GM08714 (cell line): ENCODE results near the gene LARGE1.

Experiments used
- H3K4me3 ChIP-seq: fragments of 200-500 bp; sonication (Bioruptor generic); 2 replicates; pipeline ENCODE4 v1.5.1; 2014; ENCODE audit warnings: mild to moderate bottlenecking, low read length, inconsistent platforms
- ZNF274 ChIP-seq: IDR thresholded peaks from 2 replicates; pipeline ENCODE4 v1.6.1; 2012; ENCODE audit warnings: mild to moderate bottlenecking, low read depth, low read length

The LARGE1 gene

DNA sequence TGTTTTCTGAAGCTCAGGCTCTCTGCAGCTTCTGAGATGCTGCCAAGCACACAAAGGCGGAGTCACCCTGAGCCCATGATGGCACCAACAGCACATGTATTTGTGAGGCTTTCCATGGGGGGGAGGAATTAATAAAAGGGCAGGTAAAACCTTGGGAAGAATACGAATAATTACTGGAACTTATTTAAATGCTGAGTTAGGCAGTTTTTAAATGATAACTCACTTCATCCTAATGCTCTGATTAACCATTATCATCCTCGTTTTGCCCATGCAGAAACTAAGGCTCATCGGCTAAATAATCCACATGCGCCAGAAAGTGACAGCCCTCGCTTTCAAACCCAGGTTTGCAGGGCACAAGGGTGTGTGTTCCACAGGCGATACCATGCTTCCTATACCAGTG is 35.4 kb downstream of the LARGE1 start:
- TF ChIP-seq ZNF274 = no peak
- no peak overlapping the region for H3K4me3 ChIP-seq

DNA sequence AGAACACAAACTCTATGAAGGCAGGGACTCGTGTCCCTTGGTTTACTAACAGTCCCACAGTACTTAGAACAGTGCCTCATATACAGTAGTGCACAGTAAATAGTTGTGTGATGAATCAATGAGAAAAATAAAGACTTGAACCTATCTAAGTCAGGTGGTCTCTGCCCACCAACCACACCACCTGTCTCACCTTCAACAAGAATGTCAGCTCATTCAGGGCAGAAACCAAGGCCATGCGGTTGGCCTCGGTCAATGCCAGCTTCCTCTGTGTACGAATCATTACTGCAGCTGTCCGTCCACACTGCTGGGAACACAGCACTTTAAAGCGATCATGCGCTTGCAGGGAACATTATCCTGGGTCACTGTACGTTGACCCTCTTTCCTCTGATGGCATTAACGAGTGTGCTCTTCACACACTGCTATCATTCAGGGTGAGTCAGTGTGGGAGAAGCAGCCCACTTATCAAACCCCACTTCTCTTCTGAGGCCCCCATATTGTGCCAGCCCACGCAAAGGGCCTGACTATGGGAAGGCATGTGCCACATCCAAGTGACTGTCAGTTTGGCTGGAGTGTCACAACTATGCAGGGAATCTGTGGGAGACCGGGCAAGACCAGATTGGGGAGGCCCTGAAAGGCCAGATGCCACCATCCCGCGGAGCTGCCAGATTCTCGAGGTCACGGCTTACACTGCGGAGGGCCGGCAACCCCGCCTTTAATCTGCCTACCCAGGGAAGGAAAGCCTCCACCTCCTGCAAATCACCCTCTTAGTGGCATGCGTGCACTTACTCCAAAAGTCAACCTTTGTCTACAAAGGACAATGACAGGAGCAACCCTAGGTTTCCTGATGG is 36.1 kb downstream of the LARGE1 start:
- no peak for TF ChIP-seq ZNF274
- H3K4me3 ChIP-seq = no peak overlapping the region

DNA sequence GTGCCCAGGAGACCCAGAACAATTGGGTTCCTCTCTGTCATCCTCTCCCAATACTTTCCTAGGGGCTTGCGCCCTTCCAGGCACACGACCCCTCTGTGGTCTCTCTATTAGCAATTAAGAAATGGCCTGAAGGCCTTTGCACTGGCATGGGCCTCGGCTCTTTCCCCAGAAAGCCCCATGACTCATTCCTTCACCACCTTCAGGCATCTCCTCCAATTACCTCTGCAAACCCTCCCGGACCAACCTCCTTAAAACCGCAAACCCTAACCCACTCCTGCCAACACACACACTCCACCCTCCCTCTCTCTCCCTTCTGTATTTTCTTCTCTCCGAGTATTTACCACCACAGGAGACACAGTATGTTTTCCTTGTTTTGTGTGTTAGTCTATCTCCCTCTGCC is 36.7 kb downstream of the LARGE1 start:
- no peak for TF ChIP-seq ZNF274
- H3K4me3 ChIP-seq = no peak overlapping the region

DNA sequence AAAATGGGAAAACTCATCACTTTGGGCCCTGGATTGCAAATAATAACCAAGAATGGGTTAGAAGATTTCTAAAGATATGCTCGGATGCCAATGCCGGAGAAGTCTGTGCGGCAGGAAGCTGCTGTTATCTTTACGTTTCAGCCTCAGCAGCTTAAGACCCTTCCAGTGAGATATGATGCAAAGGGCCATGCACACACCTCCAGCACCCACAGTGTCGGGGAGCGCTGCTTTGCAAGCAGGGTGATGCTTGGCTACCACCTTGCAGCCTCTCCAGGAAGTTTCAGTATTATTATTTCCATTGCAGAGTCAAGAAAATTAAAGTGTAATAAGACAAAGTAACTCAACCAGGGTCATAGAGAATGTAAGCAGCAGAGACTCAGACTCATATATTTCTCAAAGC is 37.3 kb downstream of the LARGE1 start:
- H3K4me3 ChIP-seq = no peak overlapping the region
- TF ChIP-seq ZNF274 = no peak

DNA sequence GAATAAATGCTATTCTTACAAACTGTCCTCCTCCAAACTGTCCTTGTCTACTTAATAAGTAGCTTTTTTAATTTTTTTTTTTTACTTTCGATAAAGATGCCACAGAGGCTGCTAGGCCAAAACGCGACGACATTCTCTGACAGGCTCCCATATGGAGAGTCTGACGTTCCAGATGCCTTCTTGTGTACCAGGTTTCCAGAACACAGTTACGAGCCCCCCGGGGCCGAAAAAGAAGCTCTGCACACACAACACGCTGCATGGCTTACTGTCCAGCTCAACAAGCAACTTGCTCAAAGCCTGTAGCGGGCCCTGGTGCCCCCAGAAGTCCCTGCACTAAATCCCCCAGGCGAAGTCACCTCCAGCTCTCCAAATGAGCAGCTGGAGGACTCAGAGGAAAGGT is 39.3 kb downstream of the LARGE1 start:
- no peak for TF ChIP-seq ZNF274
- H3K4me3 ChIP-seq = no peak overlapping the region

DNA sequence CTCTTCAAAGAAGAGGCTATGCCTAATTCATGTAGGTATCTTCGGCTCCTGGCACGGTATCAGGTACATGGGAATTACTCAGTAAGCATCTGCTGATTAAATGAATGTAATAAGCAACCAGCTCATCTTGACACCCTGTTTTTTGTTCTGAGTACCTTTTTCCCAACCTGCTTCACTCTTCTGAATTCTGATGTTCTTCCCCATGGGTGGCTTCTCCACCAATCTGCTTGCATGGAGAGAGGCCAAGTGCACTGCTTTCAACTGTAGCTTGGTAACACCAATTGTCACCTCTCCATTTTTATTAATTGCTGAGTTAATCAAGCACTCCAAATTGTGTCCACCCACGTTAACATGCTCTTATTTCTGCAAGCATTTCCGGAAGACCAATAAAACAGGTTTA is 40.5 kb downstream of the LARGE1 start:
- TF ChIP-seq ZNF274 = no peak
- H3K4me3 ChIP-seq = no peak overlapping the region

DNA sequence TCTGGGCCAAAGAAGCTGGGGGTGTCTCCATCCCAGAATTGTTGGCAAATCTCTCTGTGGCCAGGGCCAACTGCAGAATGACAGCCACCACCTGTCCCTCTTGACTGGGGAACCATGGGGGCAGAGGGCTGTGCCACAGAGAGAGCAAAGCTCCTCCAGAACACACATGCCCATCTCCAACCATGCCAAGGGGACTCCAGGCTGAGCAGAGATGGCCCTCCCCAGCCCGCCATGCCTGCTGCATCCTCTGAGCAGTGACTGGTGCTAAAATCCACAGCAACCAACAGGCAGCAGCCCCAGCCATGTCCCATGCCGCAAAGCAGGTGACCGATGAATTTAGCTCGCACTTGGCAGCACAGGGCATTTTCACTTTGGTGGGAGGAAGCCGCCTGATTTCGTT is 45.0 kb downstream of the LARGE1 start:
- TF ChIP-seq ZNF274 = no peak
- no peak overlapping the region for H3K4me3 ChIP-seq

DNA sequence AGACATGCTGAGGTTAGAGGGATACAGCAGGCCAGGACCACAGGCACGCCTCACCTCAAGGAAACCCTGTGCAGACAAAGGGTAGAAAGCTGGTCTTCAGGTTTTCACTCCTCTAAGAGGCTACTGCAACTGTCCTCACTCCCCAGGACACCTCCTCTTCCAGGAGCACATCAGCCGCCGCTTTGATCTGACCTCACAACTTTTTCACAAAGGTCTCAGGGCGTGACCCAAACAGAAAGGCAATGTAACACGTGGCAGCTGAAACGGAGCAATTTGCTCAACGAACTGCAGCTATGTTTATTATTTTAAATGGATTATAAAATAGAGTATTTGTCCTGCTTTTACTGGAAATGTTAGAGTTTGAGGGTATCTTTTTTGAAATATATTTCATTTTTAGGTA is 46.1 kb downstream of the LARGE1 start:
- TF ChIP-seq ZNF274 = no peak
- no peak overlapping the region for H3K4me3 ChIP-seq

DNA sequence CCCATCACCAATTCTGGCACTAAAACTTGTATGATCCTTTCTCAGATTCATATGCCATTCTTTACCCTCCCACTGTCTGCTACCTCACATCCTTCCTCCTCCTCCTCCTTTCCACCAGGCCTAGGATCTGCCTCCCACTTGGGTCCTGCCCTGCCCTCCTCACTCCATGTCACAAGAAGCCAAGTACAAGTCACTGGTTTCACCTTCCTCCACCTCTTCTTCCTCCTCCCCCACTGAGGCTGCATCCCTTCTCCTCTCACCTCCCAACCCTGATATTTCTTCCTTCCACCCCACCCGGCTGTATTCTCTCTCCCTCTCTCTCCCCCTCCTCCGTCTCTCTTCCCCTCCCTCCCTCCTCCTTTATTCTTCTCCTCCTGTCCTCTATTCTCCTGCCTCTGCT is 46.6 kb downstream of the LARGE1 start:
- no peak for TF ChIP-seq ZNF274
- no peak overlapping the region for H3K4me3 ChIP-seq

DNA sequence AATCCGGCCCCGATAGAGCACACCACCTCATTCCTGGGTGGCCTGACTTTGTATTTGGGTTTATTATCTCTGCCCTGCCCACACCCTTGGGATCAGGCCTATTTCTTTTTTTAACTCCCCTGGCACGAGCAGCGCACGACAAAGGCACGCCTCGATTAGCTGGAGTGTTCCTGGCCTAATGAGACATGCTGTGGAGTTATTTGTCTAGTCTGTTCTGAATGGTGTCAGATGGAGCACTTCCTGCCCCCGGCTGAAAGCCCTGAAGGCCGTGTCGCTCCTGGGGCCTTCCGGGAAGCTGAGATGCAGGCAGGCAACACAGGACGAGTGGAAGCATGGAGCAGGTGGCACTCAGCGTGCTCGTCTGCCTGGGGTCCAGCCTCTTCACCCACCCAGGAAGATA is 47.1 kb downstream of the LARGE1 start:
- no peak for TF ChIP-seq ZNF274
- no peak overlapping the region for H3K4me3 ChIP-seq

DNA sequence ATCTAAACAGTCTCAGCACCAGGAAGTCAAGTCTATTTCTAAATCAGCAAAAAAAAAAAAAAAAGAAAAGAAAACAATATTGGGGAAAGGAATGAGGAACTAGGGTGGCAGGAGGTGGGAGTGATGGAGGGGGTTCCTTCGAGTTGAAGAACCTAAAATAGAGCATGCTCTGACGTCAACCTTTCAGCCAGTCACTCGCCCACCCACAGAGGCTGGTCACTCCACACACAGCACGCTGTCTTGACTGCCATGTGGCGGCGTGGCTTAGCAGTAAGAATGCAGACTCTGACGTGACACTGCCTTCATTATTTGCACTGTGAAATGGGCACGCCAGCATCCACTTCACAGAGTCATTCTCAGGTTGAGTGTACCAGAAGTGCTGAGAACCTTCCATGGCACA is 48.3 kb downstream of the LARGE1 start:
- H3K4me3 ChIP-seq = no peak overlapping the region
- TF ChIP-seq ZNF274 = no peak

DNA sequence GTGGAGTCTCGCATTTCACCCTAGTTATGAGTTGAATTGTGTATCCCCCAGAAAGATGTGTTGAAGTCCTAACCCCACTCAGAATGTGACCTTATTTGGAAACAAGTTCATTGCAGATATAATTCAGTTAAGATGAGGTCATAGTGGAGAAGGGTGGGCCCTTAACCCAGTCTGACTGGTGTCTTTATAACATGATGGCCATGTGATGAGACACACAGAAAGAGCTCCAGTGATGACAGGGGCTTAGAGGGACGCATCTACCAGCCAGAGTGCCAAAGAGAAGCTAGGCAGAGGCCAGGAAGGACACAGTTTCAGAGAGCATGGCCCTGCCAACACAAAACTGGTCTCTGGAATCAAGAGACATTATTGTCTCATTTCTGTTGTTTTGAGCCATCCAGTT is 50.3 kb downstream of the LARGE1 start:
- no peak overlapping the region for H3K4me3 ChIP-seq
- TF ChIP-seq ZNF274 = no peak

DNA sequence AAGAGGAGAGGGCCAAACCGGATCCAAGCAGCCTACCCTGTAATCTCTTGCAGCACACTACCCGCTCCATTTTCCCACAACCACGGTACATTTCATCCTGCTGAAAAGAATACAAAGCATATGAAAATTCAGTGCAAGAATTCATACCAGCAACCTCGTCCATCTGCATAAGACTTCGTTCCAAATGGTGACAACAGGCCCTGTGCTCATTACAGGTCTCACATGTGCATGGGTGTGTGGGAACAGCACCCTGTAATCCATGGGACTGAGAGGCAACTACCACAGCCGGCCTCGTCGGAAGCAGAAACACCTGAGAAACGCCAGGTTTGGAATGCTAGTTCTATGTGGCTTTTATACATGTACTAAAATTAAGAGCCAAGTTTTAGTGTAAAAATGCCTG is 52.3 kb downstream of the LARGE1 start:
- no peak for TF ChIP-seq ZNF274
- H3K4me3 ChIP-seq = no peak overlapping the region

DNA sequence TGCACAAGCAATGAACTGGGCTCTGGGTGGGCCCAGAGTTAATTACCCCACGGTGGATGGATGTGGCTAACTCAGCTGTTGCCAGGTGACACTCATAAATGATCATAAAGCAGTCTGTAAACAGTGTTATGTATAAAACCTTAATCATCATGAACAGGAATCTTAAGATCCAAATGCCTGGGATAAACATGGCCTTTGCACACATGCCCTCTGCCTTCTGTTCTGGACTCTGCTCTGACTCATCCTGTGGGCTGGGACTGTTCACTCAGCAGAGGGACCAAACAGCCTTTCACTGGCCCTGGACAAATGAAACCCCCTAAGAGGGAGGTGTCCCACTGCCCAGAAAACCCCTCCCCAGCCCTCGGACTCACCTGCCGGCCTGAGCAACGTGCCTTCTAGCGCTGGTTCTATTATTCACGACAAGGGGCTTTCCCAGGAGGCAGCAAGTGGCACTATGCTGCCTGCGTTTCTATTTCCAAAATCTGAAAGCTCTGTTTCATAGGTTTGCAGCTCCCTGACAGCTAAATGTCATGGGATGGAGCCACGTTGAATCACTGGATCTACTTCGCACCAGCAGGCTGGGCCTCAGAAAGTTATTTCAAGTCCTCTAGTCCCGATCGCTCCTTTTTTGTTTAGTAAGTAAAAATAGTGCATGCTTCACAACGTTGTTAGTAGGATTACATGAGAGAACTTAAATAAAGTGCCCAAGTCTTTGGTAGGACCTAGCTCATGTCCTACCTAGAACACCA is 53.0 kb downstream of the LARGE1 start:
- TF ChIP-seq ZNF274 = no peak
- no peak overlapping the region for H3K4me3 ChIP-seq

DNA sequence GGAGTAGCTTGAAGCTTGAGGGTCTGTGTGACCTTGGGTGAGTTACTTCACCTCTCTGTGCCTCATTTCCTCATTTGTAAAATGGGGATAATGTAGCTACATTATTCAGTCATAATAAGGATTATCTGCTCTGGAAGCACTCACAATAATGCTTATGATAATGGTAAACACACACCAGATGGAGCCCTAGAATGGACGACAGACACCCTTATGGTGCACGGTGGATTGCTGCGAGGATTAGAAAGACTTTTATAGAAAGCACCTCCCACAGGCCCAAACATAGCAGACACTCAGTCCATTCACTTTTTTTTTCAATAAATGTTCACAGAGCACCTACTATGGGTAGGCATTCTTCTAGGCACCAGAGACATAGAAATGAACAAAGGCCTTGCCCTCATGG is 53.8 kb downstream of the LARGE1 start:
- TF ChIP-seq ZNF274 = no peak

DNA sequence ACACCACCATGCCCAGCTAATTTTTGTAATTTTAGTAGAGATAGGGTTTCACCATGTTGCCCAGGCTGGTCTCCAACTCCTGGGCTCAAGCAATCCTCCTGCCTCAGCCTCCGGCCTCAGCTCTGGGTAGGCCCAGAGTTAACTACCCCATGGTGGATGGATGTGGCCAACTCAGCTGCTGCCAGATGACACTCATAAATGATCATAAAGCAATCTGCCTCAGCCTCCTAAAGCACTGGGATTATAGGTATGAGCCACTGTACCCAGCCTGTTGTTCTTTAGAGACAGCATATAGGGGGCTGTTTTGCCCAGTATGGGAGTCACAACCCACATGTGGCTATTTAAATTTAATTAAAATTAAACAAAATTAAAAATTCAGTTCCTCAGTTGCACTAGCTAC is 54.3 kb downstream of the LARGE1 start:
- H3K4me3 ChIP-seq = no peak overlapping the region
- TF ChIP-seq ZNF274 = no peak

More for the DNA sequence above, 53.8 kb downstream of the LARGE1 start:
- H3K4me3 ChIP-seq = no peak overlapping the region
